HG03045 (cell line): ENCODE measurements around the gene ANKRD63.

ENCODE experiments used
- ATAC-seq: cut with Tn5 transposase; IDR thresholded peaks from one replicate; pipeline ENCODE4 v1.9.1; 2021; ENCODE audit warnings: mild to moderate bottlenecking, moderate library complexity; ENCODE audit not compliant: unreplicated experiment

Gene ANKRD63

DNA sequence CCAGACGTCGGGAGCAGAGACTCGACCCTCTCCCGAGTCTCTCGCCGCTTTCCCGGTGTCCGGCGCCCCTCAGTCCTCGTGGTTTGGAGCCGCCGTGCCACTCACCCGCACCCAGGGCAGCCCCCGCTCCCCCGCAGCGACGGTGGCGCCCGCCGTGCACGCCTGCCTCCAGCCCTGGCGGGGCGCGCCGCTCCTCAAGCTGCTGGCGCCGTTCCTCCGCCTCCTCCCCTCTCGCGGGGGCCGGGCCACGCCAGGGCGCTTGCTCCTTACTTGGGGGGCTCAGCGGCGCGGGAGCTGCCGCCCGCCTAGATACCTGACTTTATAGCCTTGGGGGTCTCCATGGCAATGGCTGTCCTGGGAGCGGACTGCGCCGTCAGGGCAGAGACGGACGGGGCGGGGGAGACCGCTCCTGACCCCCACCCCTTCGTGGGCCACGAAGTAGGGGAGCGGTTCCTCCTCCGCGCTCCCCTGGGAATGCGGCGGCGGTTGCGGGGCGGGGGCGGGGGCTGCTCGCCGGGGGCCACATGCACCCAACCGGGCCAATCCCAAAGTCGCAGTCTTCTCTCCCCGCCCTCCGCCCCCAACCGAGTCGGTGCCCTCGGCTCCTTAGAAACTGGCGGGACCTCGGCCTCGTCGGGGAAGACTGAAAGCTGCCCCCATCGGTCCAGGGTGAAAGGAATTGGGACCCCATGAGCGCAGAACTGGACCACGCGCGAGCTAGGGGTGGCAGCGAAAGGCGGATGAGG lies at the start of gene ANKRD63:
Gene ANKRD63 (minus strand): TSS at position 196 of the 746 bp plus-strand sequence. CDS start 478 bp downstream, outside the sequence.
- no peak for ATAC-seq

- no peak for ATAC-seq
These were observed 49.4 kb upstream of the ANKRD63 start for GRCh38 chr15:40332113-40332781.

DNA sequence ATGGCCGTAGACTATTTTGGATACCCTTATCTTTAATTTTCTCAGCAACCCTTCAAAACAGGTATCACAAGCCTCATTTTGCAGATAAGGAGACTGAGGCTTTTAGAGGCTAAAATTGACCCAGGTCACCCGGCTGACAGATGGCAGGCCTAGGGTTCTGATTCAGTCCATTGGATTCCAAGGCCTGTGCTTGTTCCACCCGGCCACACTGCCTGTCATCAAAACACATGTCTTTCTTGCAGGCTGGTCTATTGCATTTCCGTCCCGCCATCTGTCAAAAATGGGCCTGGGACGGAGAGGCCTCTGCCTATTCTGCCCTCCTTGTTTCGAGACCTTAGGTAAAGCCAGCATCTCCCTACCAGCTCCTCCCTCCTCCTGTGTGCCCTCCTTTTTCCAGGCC lies 48.8 kb upstream of the ANKRD63 start:
- no peak for ATAC-seq

DNA sequence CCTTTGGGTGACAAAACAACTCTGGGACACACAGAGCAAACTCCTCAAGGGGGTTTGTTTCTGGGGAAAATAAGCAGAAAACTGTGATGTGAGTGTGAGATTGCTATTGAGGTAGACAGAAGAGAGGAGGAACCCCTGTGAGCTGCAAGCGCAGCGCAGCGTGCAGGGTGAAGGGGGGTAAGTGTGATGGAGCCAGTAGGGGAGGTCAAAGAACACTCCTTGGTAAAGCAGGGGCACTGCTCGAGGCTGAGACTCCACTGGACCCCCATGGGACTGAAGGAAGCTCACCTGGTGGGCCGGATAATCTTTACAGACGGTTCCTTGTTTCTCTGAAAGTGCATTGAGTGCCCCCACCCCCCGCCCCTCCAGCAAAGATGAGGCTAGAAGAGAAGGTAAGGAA lies 48.2 kb upstream of the ANKRD63 start:
- ATAC-seq, result no peak

- ATAC-seq, result no peak
These were observed 47.5 kb upstream of the ANKRD63 start for GRCh38 chr15:40330368-40330836.

DNA sequence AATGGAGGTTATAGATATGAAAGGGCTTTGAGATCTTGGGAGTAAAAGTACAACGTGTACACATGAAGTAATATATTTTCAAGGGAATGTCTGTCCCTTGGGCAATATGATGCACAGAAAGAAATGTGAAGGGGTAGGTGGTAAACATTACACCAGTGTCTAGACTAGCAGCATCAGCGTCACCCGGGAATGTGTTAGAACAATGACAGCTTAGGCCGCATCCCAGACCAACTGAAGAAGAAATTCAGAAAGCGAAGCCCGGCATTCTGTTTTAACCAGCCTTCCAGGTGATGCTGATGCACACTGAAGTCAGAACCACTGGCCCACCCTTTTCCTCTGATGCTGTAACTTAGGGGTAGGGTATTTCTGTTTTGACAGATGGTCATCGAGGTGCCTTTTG lies 46.9 kb upstream of the ANKRD63 start:
- no peak for ATAC-seq

- no peak for ATAC-seq
These were observed 45.9 kb upstream of the ANKRD63 start for GRCh38 chr15:40328751-40329150.

DNA sequence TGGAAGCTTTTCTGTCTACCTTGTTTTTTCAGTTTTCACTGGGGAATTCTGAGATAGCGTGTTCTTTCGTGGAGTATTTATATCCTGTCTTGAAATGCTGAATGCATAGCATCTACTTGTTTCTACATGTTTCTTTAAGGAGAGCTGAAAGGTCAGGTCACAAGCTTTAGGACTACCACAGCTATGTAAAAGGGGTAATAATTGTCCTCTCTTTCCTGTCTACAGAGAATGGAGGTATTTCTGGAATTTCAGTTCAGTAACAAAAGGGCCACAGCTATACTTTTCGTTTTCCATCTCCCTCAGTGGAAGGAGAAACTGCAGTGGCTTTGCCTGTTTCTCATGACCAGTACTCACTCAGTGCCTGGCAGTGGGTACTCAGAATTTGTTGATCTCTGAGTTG lies 45.3 kb upstream of the ANKRD63 start:
- ATAC-seq, result no peak

DNA sequence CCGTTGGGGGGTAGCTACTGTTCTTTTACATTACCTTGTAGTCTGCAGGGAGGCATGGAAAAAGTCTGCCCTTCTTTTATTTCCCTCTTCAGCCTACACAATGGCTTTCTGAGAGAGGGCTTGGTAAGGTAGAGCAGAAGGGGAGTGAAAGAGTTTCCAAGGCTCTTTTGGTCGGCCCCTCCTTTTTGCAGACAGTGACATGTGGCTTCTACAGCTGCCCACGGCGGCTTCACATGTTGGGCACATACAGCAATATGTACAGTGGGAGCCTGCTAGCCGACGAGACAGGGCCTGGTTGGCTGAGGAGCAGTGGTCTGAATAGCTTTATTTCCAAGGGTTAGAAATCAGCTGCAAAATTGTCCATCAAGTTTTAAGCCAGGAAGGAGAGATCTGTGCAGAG lies 44.6 kb upstream of the ANKRD63 start:
- ATAC-seq, result no peak

- ATAC-seq, result no peak
These were observed 42.8 kb upstream of the ANKRD63 start for GRCh38 chr15:40325700-40326099.

GRCh38 chr15:40325188-40325587 lies 42.3 kb upstream of the ANKRD63 start:
- no peak for ATAC-seq

DNA sequence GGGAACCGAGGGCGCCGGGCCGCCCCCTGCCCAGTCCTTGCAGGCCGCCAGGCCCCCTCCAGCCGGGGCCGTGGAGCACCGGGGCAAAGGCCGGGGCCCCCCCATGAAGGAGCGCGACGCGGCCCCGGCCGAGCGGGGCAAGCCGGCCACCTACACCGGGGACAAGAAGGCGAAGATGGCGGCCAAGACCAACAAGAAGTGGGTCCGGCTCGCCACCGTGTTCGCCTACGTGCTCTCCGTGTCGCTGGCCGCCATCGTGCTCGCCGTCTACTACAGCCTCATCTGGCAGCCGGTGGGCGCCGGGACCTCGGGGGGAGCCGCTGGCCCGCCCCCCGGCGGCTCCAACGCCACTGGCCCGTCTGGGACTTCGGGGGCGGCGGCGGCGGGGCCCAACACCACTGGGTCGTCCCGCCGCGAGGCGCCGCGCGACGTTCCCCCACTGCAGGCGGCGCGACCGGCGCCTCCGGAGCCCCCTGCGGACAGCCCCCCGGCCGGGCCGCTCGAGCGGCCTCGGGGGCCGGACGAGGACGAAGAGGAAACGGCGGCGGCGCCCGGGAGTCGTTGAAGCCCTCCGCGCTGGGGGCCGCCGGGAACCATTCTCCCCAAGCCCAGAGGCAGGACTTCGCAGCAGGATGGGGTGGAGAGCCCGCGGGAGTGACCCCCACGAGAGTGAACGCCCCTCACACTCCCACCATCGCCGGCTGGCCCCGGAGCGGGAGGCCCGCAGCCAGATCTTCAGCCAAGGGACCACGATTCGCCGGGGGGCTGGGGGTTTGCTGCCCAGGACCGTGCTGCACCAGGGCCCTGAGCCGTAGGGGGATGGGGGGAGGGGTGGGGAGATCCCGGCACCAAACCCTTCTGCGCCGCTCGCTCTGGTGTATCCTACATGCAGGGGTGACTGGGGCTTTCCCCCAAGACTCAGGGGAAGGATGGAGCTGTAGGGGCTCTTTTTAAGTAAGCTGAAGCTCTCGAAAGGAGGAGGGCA lies 41.4 kb upstream of the ANKRD63 start:
- ATAC-seq, result peak; percentile 24

DNA sequence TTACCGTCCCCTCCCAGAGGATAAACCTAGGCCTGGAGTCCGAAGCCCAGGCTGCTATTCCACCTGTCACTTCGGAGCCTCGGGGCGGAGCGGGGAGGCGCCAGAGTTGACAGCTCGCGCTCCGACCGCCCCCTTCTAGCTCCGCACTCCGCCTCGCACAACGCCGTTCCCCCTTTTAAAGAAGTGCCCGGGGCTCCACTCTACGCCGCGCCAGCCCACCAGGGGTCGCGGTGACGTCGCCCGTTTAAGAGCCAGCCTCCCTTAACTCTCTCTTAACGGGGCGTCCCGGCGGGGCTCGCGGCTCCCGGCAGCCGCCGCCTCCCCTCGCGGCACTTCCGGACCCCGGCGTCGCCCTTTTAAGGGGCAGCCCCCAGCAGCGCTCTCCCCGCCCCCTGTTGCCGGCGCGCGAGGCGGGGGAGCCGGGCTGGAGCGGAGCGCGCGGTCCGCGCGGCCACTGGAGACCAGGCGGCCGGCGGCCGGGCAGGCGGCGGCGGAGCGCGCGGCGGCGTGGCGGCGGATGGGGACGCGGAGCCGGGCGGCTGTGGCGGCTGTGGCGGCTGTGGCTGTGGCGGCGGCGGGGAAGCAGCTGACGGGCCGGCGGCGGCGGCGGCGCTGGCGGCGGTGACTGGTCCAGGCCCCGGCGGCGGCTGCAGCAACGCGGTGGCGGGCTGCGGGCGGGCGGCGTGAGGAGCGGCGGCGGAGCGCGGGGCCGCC lies 40.5 kb upstream of the ANKRD63 start, which contains the start of gene INAFM2:
Gene INAFM2 (plus strand): TSS at position 454 of the 714 bp plus-strand sequence. CDS start 364 bp downstream, outside the sequence.
- peak; percentile 88 for ATAC-seq

- no peak for ATAC-seq
These were observed 39.8 kb upstream of the ANKRD63 start for GRCh38 chr15:40322531-40323238.

DNA sequence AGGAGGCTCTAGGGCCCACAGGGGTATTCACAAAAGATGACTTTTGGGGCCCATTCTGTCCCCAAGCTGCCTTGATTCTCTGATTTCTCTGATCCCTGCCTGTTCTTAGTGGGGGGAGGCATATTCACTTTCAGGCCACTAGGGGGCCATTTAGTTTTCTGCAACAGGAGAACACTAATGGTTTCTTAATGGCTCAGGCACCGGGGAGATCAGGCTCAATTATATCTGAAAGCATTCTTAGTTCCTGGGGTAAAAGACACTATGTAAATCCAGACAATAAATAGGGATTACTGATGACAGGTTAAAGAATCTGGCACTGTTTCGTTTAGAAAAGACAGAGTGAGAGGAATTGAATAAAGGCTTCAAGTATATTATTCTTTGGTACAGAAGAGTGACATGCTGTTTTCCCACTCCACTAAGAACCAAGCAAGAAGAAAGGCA lies 38.1 kb upstream of the ANKRD63 start:
- ATAC-seq, result no peak

- no peak for ATAC-seq
These were observed 37.5 kb upstream of the ANKRD63 start for GRCh38 chr15:40320409-40320808.

- no peak for ATAC-seq
These were observed 34.7 kb upstream of the ANKRD63 start for GRCh38 chr15:40317580-40317979.

DNA sequence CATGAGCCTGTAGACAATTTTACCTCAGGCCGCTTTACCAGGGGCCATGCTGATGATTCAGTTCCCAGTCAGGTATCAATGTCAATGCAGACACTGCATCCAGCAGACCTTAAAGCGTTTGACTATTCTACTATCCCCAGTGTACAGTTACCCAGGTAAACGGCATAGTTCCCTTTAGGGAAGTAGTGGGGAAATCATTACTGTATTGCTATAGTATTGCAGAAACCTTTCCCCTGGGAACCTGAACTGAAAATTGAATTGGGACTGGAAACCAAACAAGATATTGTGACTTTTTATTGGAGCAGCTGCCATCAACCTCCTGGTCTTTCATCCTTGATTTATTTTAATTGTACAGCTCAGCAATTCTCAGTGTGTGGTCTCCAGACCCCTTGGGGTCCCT lies 34.1 kb upstream of the ANKRD63 start:
- ATAC-seq, result no peak

DNA sequence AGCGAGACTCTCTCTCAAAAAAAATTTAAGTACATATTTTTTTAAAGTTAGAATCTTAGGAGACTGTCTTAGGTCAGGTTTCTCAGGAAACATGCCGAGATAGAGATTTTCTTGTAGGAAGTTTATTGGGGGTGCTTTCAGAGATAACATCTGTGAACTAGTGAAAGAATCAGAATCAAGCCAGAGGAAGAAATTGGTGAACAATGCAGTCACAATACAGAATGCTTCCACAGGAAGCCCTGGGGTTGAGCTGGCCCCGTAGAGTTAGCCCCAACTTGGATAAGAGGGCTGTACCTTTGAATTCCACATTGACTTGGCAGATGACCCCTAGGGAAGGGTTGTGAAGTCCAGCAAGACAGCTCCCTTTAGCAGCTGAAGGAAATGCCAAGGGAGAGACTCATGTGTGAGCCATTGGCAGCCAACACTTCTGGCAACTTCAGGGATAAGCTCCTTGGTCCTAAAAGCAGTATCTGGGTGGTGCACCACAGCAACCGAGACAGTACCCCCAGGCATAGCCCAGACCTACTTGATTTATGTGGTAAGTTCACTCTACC lies 31.9 kb upstream of the ANKRD63 start:
- no peak for ATAC-seq
